NT2/D1 (cell line): Measurements from ENCODE around the gene ABCG2.

ENCODE experiments used
- DNase-seq: peaks from one replicate; pipeline ENCODE4 v3.0.0-alpha.2; 2011; ENCODE audit warnings: low read depth, low spot score
- H3K27me3 ChIP-seq: 2 replicates; pipeline ENCODE4 v1.6.0; 2011; ENCODE audit warnings: mild to moderate bottlenecking; ENCODE audit not compliant: insufficient read length, insufficient read depth
- H3K36me3 ChIP-seq: 2 replicates; pipeline ENCODE4 v1.6.1; 2011; ENCODE audit warnings: mild to moderate bottlenecking, low read length, mixed read lengths; ENCODE audit not compliant: insufficient read depth, insufficient read length
- H3K4me1 ChIP-seq: 2 replicates; pipeline ENCODE4 v1.5.1; 2011; ENCODE audit not compliant: insufficient read depth, insufficient read length
- H3K4me3 ChIP-seq: 2 replicates; pipeline ENCODE4 v1.5.1; 2011; ENCODE audit warnings: low read depth; ENCODE audit not compliant: insufficient read length
- H3K9ac ChIP-seq: 2 replicates; pipeline ENCODE4 v1.6.0; 2011; ENCODE audit warnings: low read depth; ENCODE audit not compliant: insufficient read length
- H3K9me3 ChIP-seq: 2 replicates; pipeline ENCODE4 v1.5.1; 2011; ENCODE audit warnings: mild to moderate bottlenecking, low read length; ENCODE audit not compliant: insufficient read depth
- SUZ12 ChIP-seq: IDR thresholded peaks from 2 replicates; pipeline ENCODE4 v1.6.1; 2011; ENCODE audit not compliant: insufficient read length, insufficient read depth; ENCODE audit errors: extremely low read depth
- YY1 ChIP-seq: IDR thresholded peaks from 2 replicates; pipeline ENCODE4 v1.6.1; 2011; ENCODE audit not compliant: insufficient read length, insufficient read depth
- ZNF274 ChIP-seq: IDR thresholded peaks from 2 replicates; pipeline ENCODE4 v1.6.1; 2011; ENCODE audit warnings: mild to moderate bottlenecking, low read depth, low read length

ABCG2 gene

DNA sequence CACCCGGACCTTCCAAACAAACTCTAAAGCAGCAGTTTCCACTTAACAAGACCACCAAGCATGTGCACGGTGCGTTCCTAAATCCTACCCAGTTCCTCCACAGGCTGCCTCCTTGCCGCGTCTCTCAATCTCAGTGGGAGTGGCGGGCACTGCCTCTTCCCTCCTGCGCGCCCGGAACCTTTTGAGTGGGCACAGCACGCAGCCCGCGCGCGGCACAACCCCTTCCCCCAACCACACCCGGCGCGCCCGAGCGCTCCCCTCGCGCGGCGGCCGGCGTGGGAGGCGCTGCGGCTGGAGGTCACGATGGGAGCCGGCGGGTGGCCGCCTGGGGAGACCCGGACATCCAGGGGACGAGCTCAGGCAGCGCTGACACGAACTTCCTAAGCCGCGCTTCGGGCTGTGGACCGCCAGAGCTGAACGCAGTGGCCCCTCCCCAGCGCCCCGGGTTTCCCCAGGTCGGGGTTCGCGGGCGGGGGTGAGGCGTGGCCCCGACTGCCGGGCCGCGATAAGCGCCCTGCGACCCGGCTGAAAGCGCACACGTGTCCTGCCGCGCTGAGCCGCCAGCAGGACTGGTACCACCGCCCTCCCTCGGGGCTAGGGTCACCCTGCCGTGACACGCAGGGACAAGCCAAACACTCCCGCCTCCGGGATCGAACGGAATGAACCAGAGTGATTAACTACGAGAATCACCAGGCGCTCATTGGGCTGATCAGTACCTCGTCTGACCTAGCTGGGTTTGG, at the start of gene ABCG2:
Gene ABCG2, minus strand, starts transcription at position 151 of the 740 bp plus-strand sequence. CDS start 18,644 bp downstream, outside the sequence.
- DNase-seq: no peak
- Histone ChIP-seq H3K9ac (peak within 1 kb of the TSS; percentile 85), H3K4me3 (peak within 1 kb of the TSS; percentile 49), H3K27me3 (peaks cover 6% of the 10 kb centered on the region), H3K4me1 (peaks cover 4% of the 10 kb centered on the region), H3K9me3 (peaks cover 3% of the 10 kb centered on the region; the same call in 1 of the 2 replicates), H3K36me3 (no peaks in the 10 kb centered on the region)
- no peak for TF ChIP-seq SUZ12
- TF ChIP-seq ZNF274: no peak
- TF ChIP-seq YY1: no peak

DNA sequence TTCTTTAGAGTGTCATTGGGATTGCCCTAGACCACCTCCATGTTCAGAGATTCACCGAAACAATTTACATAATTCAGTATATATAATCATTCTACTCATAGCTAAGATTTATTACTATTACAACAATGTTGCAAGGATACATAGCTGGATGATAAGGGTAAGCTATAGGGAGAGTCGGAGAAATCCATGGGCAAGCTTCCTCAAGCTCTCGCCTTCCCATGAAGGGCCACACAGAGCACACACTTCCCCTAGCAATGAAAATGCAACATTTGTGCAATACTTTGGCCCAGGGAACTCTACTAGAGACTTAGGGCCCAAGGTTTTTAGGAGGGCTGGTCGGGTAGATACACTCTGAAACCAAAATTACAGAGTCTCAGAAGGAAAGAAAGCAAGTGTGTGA, 49.7 kb upstream of the ABCG2 start:
- Histone ChIP-seq H3K36me3 (no peaks in the 10 kb centered on the region), H3K27me3 (no peaks in the 10 kb centered on the region), H3K4me3 (no peak overlapping the region), H3K9ac (no peak overlapping the region), H3K4me1 (no peaks in the 10 kb centered on the region), H3K9me3 (no peaks in the 10 kb centered on the region)
- DNase-seq: no peak
- TF ChIP-seq SUZ12: no peak
- no peak for TF ChIP-seq YY1
- no peak for TF ChIP-seq ZNF274

DNA sequence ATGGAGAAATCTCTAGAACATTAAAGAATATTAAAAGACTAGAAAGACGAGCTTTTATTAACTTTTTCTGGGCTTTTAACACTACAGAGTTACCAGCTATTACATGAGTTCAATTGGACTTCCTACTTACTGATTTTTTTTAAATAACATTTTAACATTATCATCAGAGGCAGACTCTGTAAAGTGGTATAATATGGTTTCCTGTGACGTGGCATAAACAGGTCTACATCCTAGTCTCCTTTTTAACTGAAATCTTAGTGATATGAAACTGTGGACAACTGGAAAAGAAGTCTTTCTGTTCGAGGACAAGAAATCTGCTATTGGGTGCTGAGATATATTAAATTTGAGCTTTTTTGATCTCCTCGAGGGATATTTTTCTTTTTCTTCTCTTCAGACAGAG, 48.7 kb upstream of the ABCG2 start:
- no peaks in the 10 kb centered on the region for H3K36me3 ChIP-seq
- TF ChIP-seq ZNF274: no peak
- no peak for TF ChIP-seq YY1
- no peak for TF ChIP-seq SUZ12
- H3K27me3 ChIP-seq: no peaks in the 10 kb centered on the region
- DNase-seq: no peak
- H3K9me3 ChIP-seq: no peaks in the 10 kb centered on the region
- no peak overlapping the region for H3K9ac ChIP-seq
- H3K4me1 ChIP-seq: no peaks in the 10 kb centered on the region
- H3K4me3 ChIP-seq: no peak overlapping the region

DNA sequence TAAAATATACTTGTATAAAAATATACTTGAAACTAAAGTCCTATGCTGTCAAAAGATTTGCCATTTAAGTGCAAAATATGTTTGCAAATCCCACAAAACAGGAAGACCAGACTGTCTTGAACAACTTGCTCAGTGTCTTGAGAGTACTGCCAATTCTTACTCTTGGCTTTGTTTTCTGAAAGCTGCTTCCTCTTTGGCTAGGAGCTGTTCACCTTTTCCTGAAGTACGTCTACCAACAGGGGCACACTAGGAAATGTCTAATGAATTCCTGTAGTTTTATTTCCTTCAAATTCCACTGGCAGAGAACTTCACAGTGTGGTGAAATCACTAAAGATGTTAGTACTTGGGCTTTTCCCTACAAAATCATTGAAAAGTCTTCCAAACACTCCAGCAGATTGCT, 46.4 kb upstream of the ABCG2 start:
- no peaks in the 10 kb centered on the region for H3K4me1 ChIP-seq
- no peak overlapping the region for H3K4me3 ChIP-seq
- H3K27me3 ChIP-seq: no peaks in the 10 kb centered on the region
- DNase-seq: no peak
- H3K9me3 ChIP-seq: no peaks in the 10 kb centered on the region
- H3K36me3 ChIP-seq: no peaks in the 10 kb centered on the region
- H3K9ac ChIP-seq: no peak overlapping the region
- TF ChIP-seq YY1 (no peak), ZNF274 (no peak), SUZ12 (no peak)

DNA sequence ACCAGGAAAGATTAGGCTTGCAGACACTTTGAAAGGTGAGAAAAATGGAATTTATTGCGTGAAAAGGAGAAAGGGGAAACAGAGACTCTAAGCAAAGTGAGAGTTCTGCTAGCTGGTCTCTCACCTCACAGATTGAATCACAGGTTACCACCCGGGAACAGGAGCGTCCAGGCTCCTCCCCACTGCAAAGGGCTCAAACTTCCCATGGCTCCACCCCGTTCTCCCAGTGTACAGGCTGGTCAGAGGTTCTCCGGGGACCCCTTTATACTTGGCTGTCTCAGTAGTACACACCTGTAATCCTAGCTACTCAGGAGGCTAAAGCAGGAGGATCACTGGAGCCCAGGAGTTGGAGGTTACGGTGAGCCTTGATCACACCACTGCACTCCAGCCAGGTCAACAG, 44.0 kb upstream of the ABCG2 start:
- H3K9ac ChIP-seq: no peak overlapping the region
- no peaks in the 10 kb centered on the region for H3K9me3 ChIP-seq
- no peaks in the 10 kb centered on the region for H3K36me3 ChIP-seq
- no peak overlapping the region for H3K4me3 ChIP-seq
- no peak for DNase-seq
- no peaks in the 10 kb centered on the region for H3K27me3 ChIP-seq
- TF ChIP-seq ZNF274 (no peak), YY1 (no peak), SUZ12 (no peak)
- H3K4me1 ChIP-seq: no peaks in the 10 kb centered on the region

DNA sequence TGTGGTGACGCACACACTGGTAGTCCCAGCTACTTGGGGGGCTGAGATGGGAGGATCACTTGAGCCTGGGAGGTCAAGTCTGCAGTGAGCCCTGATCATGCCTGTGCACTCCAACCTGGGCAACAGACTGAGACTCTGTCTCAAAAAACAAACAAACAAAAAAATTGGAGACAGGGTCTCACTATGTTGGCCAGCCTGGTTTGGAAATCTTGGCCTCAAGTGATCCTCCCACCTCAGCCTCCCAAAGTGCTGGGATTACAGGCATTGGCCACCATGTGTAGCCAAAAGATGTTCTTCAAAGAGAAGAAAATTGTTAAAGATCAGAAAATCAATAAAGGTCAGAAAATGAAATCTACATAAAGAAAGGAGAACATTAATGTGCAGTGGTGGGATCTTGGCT, 41.7 kb upstream of the ABCG2 start:
- no peaks in the 10 kb centered on the region for H3K4me1 ChIP-seq
- no peak overlapping the region for H3K4me3 ChIP-seq
- H3K27me3 ChIP-seq: no peaks in the 10 kb centered on the region
- TF ChIP-seq ZNF274: no peak
- no peak for TF ChIP-seq YY1
- no peak for TF ChIP-seq SUZ12
- H3K9ac ChIP-seq: no peak overlapping the region
- no peaks in the 10 kb centered on the region for H3K9me3 ChIP-seq
- no peaks in the 10 kb centered on the region for H3K36me3 ChIP-seq
- no peak for DNase-seq

DNA sequence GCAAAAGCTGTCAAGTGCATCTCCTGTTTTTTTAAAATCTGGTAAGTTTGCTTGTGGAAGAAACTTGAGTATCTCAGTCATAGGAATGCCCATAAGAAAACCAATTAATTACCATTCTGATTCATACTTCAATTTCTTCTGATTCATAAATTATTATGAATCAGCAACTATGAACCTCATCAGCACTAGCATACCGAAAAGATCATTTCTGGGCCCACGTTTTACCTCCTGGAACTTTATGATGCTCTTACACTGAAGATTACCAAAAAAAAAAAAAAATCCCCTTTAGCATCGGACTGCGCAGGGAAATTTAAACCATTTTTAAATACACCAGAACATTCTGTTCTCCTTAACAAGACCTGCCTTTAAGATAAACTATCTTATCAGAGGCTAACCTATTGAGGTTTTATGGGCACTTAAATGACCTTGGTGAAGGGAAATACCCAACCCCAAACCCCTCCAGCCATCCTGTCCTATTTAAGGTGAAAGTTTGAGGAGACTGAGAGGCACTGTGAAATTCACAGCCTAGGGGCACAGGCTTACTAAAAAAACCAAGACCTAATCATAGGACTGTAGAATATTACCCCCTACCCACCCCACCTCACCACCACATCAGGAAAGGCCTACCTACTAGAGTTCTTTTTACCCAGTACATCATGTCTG, 38.2 kb upstream of the ABCG2 start:
- no peak overlapping the region for H3K9ac ChIP-seq
- H3K4me3 ChIP-seq: no peak overlapping the region
- no peaks in the 10 kb centered on the region for H3K27me3 ChIP-seq
- no peaks in the 10 kb centered on the region for H3K4me1 ChIP-seq
- H3K36me3 ChIP-seq: no peaks in the 10 kb centered on the region
- DNase-seq: no peak
- TF ChIP-seq SUZ12: no peak
- H3K9me3 ChIP-seq: no peaks in the 10 kb centered on the region
